Measurements from ENCODE around the gene SERINC2.

Gene SERINC2

GRCh38 chr1:31434101-31434871 lies 21.3 kb downstream of the SERINC2 start:
- DNase-seq (ENCODE audit: low read depth): no peak

GRCh38 chr1:31434979-31435378 lies 22.0 kb downstream of the SERINC2 start:
- DNase-seq (ENCODE audit: low read depth): no peak

- no peak for DNase-seq (ENCODE audit: low read depth)
Observed at GRCh38 chr1:31435471-31436409, 22.7 kb downstream of the SERINC2 start.

- DNase-seq (ENCODE audit: low read depth): no peak
Observed at GRCh38 chr1:31436596-31437432, 23.8 kb downstream of the SERINC2 start.

- no peak for DNase-seq (ENCODE audit: low read depth)
Observed at GRCh38 chr1:31437433-31438037, 24.5 kb downstream of the SERINC2 start.

- no peak for DNase-seq (ENCODE audit: low read depth)
Observed at GRCh38 chr1:31439276-31439675, 26.3 kb downstream of the SERINC2 start.

GRCh38 chr1:31441073-31441472 lies 28.1 kb downstream of the SERINC2 start:
- no peak for DNase-seq (ENCODE audit: low read depth)

- DNase-seq (ENCODE audit: low read depth): no peak
Observed at GRCh38 chr1:31441558-31441957, 28.5 kb downstream of the SERINC2 start.

- DNase-seq (ENCODE audit: low read depth): no peak
Observed at GRCh38 chr1:31441970-31442647, 29.1 kb downstream of the SERINC2 start.

- no peak for DNase-seq (ENCODE audit: low read depth)
Observed at GRCh38 chr1:31442648-31442994, 29.6 kb downstream of the SERINC2 start.

- DNase-seq (ENCODE audit: low read depth): no peak
Observed at GRCh38 chr1:31443673-31444072, 30.7 kb downstream of the SERINC2 start.

- no peak for DNase-seq (ENCODE audit: low read depth)
Observed at GRCh38 chr1:31444725-31445448, 31.9 kb downstream of the SERINC2 start.

GRCh38 chr1:31445951-31446350 lies 32.9 kb downstream of the SERINC2 start:
- no peak for DNase-seq (ENCODE audit: low read depth)

- no peak for DNase-seq (ENCODE audit: low read depth)
Observed at GRCh38 chr1:31447210-31447609, 34.2 kb downstream of the SERINC2 start.

- no peak for DNase-seq (ENCODE audit: low read depth)
Observed at GRCh38 chr1:31453384-31454079, 40.5 kb downstream of the SERINC2 start.

- DNase-seq (ENCODE audit: low read depth): no peak
Observed at GRCh38 chr1:31458287-31458896, 45.4 kb downstream of the SERINC2 start.

- DNase-seq (ENCODE audit: low read depth): no peak
Observed at GRCh38 chr1:31460027-31460426, 47.0 kb downstream of the SERINC2 start.

GRCh38 chr1:31467005-31467674 lies 54.1 kb downstream of the SERINC2 start:
- DNase-seq (ENCODE audit: low read depth): no peak

- no peak for DNase-seq (ENCODE audit: low read depth)
Observed at GRCh38 chr1:31470794-31471315, 57.8 kb downstream of the SERINC2 start.
